ENCODE results near the gene BEND3.

Gene BEND3

DNA sequence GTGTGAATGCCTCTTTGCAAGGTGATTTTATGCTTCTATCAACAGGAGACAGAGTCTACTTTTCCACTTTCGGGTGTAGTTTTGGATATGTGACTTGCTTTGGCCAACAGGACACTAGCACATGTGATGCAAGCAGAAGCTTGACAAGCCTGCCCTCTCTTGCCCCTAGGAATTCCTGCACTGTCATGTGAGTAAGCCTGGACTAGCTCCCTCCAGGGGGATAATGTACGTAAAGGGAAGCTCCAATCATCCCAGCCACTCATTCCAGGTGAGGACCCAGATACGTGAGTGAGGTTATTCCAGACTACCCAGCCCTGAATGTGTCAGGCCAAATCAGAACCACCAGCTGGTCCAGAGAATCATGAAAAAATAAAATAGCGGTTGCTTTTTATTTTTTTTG is 33.3 kb downstream of the BEND3 start:
- DNase-seq (ENCODE audit: low read depth), result no peak

DNA sequence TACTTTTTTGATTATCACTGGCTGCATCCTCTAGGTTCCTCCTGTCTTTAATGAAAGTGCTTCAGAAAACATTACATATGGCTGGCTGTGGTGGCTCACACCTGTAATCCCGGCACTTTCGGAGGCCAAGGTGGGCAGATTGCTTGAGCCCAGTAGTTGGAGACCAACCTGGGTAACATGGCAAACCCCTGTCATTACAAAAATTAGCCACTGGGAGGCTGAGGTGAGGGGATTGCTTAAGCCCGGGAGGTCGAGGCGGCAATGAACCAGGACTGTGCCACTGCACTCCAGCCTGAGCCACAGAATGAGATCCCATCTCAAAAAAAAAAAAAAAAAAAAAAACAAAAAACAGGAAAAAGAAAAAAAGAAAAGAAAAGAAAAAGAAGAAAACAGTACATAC is 35.3 kb downstream of the BEND3 start:
- DNase-seq (ENCODE audit: low read depth), result no peak

DNA sequence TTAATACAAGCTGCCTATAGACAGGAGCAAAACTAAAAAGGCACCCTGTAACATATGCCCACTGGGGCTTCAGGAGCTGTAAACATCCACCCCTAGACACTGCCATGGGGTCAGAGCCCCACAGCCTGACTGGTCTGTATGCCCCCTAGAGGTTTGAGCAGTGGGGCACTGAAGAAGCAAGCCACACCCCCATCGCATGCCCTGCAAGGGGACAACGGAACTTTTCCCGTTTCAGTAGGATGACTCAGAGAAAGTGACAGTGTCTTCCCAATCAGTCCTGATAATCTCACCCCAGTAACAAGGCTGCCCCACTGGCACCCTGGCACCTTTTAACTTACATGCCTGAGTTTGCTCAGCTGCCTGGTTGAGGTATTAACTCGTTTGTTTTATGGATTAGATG is 35.9 kb downstream of the BEND3 start:
- no peak for DNase-seq (ENCODE audit: low read depth)

GRCh38 chr6:107077710-107078109 is 37.6 kb downstream of the BEND3 start:
- DNase-seq (ENCODE audit: low read depth), result no peak

DNA sequence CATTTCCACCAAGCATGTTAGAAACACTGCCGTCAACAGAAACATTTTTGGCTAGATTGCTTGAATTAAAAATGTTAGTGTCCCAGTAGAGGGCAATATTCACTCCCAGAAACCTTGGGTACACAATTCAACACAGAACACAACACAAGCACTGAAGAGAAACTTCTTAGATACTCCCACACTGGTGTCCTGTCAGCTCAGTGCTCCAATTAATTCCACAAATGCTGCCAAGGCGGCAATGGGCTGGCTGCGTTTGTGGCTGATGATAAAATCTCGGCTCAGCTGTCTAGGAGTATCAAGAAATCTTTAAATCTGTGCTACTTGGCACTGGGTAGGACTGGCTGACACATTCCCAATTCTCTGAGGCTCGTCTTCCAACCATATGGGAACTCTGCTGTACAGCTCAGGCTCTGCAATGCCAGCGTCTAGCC is 39.3 kb downstream of the BEND3 start:
- DNase-seq (ENCODE audit: low read depth), result no peak

DNA sequence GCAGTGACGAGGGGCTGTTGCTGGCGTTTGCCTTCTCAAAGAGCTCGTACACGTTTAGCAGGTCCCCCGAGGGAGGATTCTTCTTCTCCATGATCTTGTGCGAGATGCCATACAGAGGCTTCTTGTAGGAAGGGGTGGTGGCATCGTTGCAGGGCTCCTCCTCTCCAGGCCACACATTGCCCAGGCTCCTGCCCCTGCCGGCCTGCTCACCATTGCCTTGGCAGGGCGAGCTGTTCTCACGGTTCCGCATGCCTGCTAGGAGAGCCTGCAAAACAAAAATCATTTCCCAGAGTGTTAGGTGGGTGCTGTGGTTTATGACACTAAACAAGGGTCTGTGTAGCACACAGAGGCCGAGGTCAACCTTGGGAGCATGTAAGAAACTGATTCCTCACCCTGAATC is 44.6 kb downstream of the BEND3 start:
- DNase-seq (ENCODE audit: low read depth), result no peak

DNA sequence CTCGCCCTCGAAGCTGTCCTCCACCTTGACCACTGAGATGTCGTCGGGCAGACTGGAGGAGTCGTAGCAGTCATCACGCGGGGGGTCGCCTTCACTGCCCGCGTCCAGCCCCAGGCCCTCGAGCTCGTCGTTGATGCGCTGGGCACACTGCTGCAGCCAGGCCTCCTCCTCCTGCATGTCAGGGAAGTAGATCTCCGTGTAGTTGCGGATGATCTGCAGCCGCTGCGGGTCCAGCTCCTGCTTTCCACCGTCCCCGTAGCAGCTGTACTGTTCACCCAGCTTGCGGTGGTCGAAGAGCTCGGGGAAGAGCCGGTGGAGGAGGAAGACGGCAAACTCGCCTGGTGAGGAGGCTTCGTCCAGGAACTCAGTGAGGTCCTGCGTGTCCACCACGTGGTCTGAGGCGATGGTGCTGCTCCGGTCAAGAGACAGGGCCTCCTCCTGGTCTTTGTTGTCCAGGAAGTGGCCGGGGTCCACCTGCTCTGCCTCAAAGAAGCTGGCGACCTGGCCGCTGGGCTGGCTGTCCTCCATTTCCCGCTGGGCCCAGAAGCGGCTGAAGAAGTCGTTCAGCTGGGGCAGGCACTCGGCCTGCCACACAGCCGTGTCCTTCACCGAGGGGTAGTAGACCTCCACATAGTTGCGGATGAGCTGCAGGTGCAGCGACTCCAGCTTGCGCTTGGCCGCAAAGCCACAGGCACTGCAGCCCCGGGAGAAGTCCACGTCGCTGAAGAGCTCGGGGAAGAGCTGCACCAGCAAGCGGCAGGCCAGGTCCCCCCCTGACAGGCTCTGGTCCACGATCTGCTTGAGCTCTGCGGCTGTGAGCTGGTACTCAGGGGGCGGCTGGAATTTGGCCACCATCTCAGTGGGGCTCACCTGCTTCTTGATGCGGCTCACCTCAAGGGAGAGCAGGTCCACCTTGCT is 45.4 kb downstream of the BEND3 start:
- DNase-seq (ENCODE audit: low read depth), result no peak

- DNase-seq (ENCODE audit: low read depth), result no peak
These were observed 46.4 kb downstream of the BEND3 start for GRCh38 chr6:107068691-107069630.

- DNase-seq (ENCODE audit: low read depth), result no peak
These were observed 48.3 kb downstream of the BEND3 start for GRCh38 chr6:107066697-107067659.

GRCh38 chr6:107064579-107065065 is 50.7 kb downstream of the BEND3 start:
- no peak for DNase-seq (ENCODE audit: low read depth)

DNA sequence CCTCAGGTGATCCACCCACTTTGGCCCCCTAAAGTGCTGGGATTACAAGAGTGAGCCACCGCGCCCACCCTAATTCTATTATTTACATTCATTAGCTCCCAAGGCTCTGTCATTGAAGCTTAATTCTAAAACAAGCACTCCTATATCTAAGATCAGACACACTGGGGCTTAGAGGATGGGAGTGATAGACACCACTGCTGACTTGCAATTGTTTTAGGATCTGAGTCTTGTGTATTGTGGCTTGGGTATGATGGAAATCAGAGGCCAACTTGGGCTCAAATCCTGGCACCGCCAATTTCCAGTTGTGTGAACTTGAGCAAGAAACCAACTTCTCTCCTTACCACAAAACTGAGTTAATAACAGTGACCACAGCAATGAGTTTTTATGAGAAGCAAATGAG is 52.6 kb downstream of the BEND3 start:
- DNase-seq (ENCODE audit: low read depth), result no peak

GRCh38 chr6:107061125-107062020 is 53.9 kb downstream of the BEND3 start:
- DNase-seq (ENCODE audit: low read depth), result no peak

- no peak for DNase-seq (ENCODE audit: low read depth)
These were observed 54.6 kb downstream of the BEND3 start for GRCh38 chr6:107060704-107061103.

DNA sequence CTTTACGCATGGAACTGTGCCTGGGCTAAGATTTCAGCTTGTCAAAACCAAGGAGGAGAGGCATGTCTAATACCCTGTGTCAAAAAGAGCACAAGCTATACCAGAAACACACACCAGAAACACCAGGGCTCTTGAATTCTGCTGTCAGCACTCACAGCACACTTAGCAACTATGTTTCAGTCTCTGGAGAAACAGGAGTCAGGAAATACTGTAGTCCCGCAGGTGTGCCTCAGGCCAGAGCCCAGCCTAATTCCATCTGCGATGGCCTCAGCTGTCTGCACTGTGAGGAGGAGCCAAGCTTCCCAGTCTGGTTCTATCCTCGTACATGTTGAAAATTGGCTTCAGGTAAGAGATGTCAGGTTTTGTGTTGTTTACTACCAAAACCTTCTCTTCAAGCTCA is 55.7 kb downstream of the BEND3 start:
- no peak for DNase-seq (ENCODE audit: low read depth)

GRCh38 chr6:107057679-107058078 is 57.6 kb downstream of the BEND3 start:
- DNase-seq (ENCODE audit: low read depth), result no peak

GRCh38 chr6:107056796-107057195 is 58.5 kb downstream of the BEND3 start:
- no peak for DNase-seq (ENCODE audit: low read depth)

GRCh38 chr6:107047807-107048206 is 67.5 kb downstream of the BEND3 start:
- DNase-seq (ENCODE audit: low read depth), result no peak

DNA sequence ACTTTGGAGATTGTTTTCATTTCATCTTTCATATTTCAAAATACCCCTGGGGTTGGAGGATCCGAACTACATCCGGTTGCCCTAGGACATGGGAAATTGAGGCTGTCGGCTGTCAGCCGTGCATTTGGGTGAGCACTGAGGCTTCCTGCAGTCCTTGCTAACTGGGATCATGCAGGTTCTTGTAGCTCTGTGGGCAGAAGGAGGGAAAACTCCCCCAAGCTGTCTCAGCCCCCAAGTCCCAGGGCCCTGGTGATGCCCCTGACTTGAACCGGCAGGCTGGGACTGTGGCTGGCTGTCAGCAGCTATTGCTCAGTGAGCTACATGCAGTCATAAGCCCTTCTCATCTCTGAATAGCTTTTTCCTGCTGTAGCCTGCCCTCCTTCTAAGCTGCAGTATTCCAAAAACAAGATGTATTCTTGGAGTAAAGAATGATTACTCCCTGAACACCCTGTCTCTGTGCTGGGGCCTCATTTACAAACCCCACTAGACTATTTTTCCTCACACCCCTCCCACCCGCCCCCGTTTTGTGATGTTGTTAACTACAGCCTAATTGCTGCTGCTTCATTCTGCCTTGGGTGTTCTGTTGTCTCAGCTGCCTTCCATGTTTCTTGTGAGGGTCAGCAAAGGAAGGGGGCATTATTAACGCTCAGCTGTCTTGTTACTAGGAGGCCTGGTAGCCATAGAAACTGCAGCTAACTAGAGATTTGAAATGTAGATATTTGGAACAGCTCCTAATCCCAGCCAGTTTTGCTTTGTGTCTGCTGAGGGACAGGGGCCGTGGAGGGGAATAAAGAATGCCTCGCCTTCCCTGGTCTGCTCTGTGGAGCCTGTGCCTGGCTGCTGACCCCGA is 69.3 kb downstream of the BEND3 start:
- DNase-seq (ENCODE audit: low read depth), result no peak

DNA sequence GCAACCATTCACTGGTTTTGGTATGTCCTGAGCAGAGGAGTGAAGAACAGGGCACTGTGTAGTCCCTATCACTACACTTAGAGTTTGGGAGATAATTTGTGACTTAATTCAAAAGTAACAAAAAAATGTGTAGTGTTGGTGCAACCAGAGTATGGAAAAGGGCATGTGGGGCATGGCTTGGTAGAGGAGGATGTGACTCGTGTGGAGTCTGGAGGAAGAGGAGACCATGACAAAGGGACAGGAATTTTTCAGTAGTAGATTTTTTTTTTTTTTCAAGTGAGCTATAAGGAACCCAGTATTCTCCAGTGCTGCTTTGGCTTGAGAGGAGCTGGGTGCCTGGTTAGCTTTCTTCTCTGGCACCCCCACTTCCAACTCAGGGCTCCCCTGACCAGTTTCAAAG is 82.2 kb downstream of the BEND3 start:
- DNase-seq (ENCODE audit: low read depth), result no peak

DNA sequence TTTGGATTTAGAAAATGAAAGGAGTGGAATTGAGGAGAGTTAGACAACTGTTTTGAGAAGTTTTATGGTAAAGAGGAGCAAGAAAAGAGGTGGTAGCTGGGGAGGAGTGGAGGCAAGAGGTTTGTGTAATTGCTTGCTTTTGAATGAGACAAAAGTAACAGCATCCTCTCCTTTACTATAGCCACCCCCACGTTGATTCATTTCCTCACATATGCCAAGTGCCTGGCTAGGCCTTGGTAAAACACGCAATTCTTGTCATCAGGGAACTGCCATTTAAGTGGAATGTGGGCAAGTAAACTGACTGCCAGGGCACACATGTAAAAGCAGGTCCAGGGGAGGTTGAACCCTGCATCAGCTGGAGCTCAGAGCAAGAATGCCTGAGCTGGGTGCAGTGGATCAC is 83.3 kb downstream of the BEND3 start:
- DNase-seq (ENCODE audit: low read depth), result no peak

All from activated T-cell treated with anti-CD3 and anti-CD28 coated beads for 24 hours (primary cell).